HG03432 (cell line): Measurements from ENCODE around the gene MRPL47.

Experiments used
- ATAC-seq: cut with Tn5 transposase; IDR thresholded peaks from one replicate; pipeline ENCODE4 v1.9.1; 2021; ENCODE audit warnings: mild to moderate bottlenecking, moderate library complexity; ENCODE audit not compliant: unreplicated experiment

MRPL47 gene

GRCh38 chr3:179599531-179599930 lies 4.9 kb downstream of the MRPL47 start:
- no peak for ATAC-seq

- ATAC-seq: no peak
Observed at GRCh38 chr3:179591313-179591712, 13.1 kb downstream of the MRPL47 start.

- no peak for ATAC-seq
Observed at GRCh38 chr3:179590669-179591068, 13.8 kb downstream of the MRPL47 start.

- ATAC-seq: peak; percentile 72
Observed at GRCh38 chr3:179589143-179589542, 15.3 kb downstream of the MRPL47 start.

- ATAC-seq: no peak
Observed at GRCh38 chr3:179580992-179581391, 23.4 kb downstream of the MRPL47 start.

GRCh38 chr3:179565496-179565895 lies 38.9 kb downstream of the MRPL47 start:
- no peak for ATAC-seq

GRCh38 chr3:179563271-179563783 lies 41.1 kb downstream of the MRPL47 start:
- ATAC-seq: peak; percentile 44

GRCh38 chr3:179562591-179563270 lies 41.7 kb downstream of the MRPL47 start, which contains the start of gene ACTL6A:
Gene ACTL6A, plus strand, starts transcription at chr3:179562926. Its CDS starts 167 bp downstream, at chr3:179563093.
- ATAC-seq: peak; percentile 96

- no peak for ATAC-seq
Observed at GRCh38 chr3:179560791-179561190, 43.6 kb downstream of the MRPL47 start.

- ATAC-seq: no peak
Observed at GRCh38 chr3:179558742-179559364, 45.6 kb downstream of the MRPL47 start.

- ATAC-seq: no peak
Observed at GRCh38 chr3:179551349-179552105, 52.9 kb downstream of the MRPL47 start.

- ATAC-seq: no peak
Observed at GRCh38 chr3:179546814-179547241, 57.6 kb downstream of the MRPL47 start.

- ATAC-seq: no peak
Observed at GRCh38 chr3:179544981-179545645, 59.3 kb downstream of the MRPL47 start.

GRCh38 chr3:179542375-179542774 lies 62.1 kb downstream of the MRPL47 start:
- no peak for ATAC-seq

- no peak for ATAC-seq
Observed at GRCh38 chr3:179541596-179541995, 62.8 kb downstream of the MRPL47 start.

GRCh38 chr3:179541094-179541493 lies 63.3 kb downstream of the MRPL47 start:
- ATAC-seq: no peak
